Osteocyte (in vitro differentiated cells): ENCODE results near the gene ARID4A. TPM values are rescaled to one million over a fixed set of nuclear protein-coding genes. Genes with fewer than 3 reads are reported as not detected.

ENCODE experiments used
- DNase-seq: peaks from one replicate; pipeline ENCODE4 v3.0.0; 2021; ENCODE audit warnings: mixed read lengths; ENCODE audit not compliant: unreplicated experiment; ENCODE audit errors: extremely low spot score
- H3K27ac Mint-ChIP-seq: one replicate; pipeline ENCODE4 v1.8.0; 2021; ENCODE audit warnings: mild to moderate bottlenecking, mixed read lengths; ENCODE audit not compliant: unreplicated experiment
- H3K27me3 Mint-ChIP-seq: one replicate; pipeline ENCODE4 v1.8.0; 2021; ENCODE audit warnings: mixed read lengths; ENCODE audit not compliant: unreplicated experiment
- H3K36me3 Mint-ChIP-seq: one replicate; pipeline ENCODE4 v1.8.0; 2021; ENCODE audit warnings: mixed read lengths; ENCODE audit not compliant: unreplicated experiment
- H3K4me1 Mint-ChIP-seq: one replicate; pipeline ENCODE4 v1.8.0; 2021; ENCODE audit warnings: mixed read lengths; ENCODE audit not compliant: unreplicated experiment
- H3K4me3 Mint-ChIP-seq: one replicate; pipeline ENCODE4 v1.8.0; 2021; ENCODE audit warnings: mild to moderate bottlenecking, moderate library complexity, mixed read lengths; ENCODE audit not compliant: unreplicated experiment
- H3K9me3 Mint-ChIP-seq: one replicate; pipeline ENCODE4 v1.8.0; 2021; ENCODE audit warnings: mixed read lengths; ENCODE audit not compliant: unreplicated experiment
- CTCF ChIP-seq: fragments of 200-600 bp; sonication (generic); IDR thresholded peaks from 2 replicates; pipeline ENCODE4 v1.5.0; 2021; ENCODE audit warnings: antibody characterized with exemption, mild to moderate bottlenecking, moderate library complexity
- total RNA-seq: library from RNA; stranded (reverse); gene quantifications from 2 replicates; pipeline ENCODE4 v1.2.1, GENCODE V29; 2021

Gene ARID4A
- total RNA-seq, 1 donor from 2014 or later = 19.1 TPM

GRCh38 chr14:58265401-58265800, 33.0 kb upstream of the ARID4A start:
- H3K36me3 Mint-ChIP-seq = peaks cover 53% of the 10 kb centered on the region
- H3K27me3 Mint-ChIP-seq = no peaks in the 10 kb centered on the region
- DNase-seq = no peak
- no peak for TF ChIP-seq CTCF
- H3K4me3 Mint-ChIP-seq = no peak overlapping the region
- H3K9me3 Mint-ChIP-seq = no peaks in the 10 kb centered on the region
- H3K27ac Mint-ChIP-seq = no peak overlapping the region
- H3K4me1 Mint-ChIP-seq = no peaks in the 10 kb centered on the region

- Mint-ChIP-seq H3K4me3 (no peak overlapping the region), H3K9me3 (no peaks in the 10 kb centered on the region), H3K36me3 (peaks cover 59% of the 10 kb centered on the region), H3K4me1 (peaks cover 18% of the 10 kb centered on the region), H3K27ac (no peak overlapping the region), H3K27me3 (no peaks in the 10 kb centered on the region)
- no peak for DNase-seq
- TF ChIP-seq CTCF = no peak
Observed at GRCh38 chr14:58270628-58271027, 27.7 kb upstream of the ARID4A start.

- Mint-ChIP-seq H3K27me3 (no peaks in the 10 kb centered on the region), H3K4me1 (peaks cover 29% of the 10 kb centered on the region), H3K4me3 (no peak overlapping the region), H3K9me3 (no peaks in the 10 kb centered on the region), H3K36me3 (peaks cover 42% of the 10 kb centered on the region), H3K27ac (peak overlapping the region; percentile 54)
- no peak for DNase-seq
- TF ChIP-seq CTCF = no peak
Observed at GRCh38 chr14:58272588-58273372, 25.6 kb upstream of the ARID4A start.

GRCh38 chr14:58274881-58275280, 23.5 kb upstream of the ARID4A start:
- no peak for DNase-seq

More at GRCh38 chr14:58274881-58275280, 23.5 kb upstream of the ARID4A start:
- no peak overlapping the region for H3K4me3 Mint-ChIP-seq
- TF ChIP-seq CTCF = no peak
- H3K36me3 Mint-ChIP-seq = peaks cover 43% of the 10 kb centered on the region
- H3K4me1 Mint-ChIP-seq = peaks cover 31% of the 10 kb centered on the region
- no peaks in the 10 kb centered on the region for H3K9me3 Mint-ChIP-seq
- peak overlapping the region; percentile 67 for H3K27ac Mint-ChIP-seq
- H3K27me3 Mint-ChIP-seq = no peaks in the 10 kb centered on the region
